GM19395 (cell line): ENCODE measurements around the gene FBXO4.
"Not testable (repeated sequence)": the region's sequence is repeated elsewhere in the genome, so short reads cannot be mapped to it uniquely, and the experiment has no call there.

Experiments
- ATAC-seq: cut with Tn5 transposase; IDR thresholded peaks from one replicate; pipeline ENCODE4 v1.9.1; 2021; ENCODE audit warnings: mild to moderate bottlenecking, moderate library complexity; ENCODE audit not compliant: unreplicated experiment

The FBXO4 gene

DNA sequence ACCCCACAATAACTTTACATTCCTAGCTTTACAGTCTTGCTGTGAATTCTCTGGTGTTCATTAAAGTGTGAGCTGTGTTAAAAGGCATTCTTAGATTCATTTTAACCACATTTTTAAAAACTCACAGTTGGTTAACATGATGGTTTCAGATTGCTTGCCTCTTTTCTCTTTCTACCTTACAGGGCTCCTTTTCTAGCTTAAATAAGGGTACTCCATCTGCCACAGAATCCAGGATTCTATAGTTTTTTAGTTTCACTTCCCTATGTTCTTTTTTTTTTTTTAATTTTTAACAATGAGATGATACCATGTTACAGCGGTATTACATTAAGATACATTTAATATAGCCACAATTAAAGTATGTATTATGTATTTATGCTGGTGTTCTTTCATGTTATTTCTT, 3.9 kb upstream of the FBXO4 start:
- no peak for ATAC-seq

- ATAC-seq = no peak
Observed at GRCh38 chr5:41921874-41922273, 3.2 kb upstream of the FBXO4 start.

- ATAC-seq = no peak
Observed at GRCh38 chr5:41924526-41924871, 582 bp upstream of the FBXO4 start.

- peak; percentile 25 for ATAC-seq
Observed at GRCh38 chr5:41925555-41925951, 472 bp downstream of the FBXO4 start.

DNA sequence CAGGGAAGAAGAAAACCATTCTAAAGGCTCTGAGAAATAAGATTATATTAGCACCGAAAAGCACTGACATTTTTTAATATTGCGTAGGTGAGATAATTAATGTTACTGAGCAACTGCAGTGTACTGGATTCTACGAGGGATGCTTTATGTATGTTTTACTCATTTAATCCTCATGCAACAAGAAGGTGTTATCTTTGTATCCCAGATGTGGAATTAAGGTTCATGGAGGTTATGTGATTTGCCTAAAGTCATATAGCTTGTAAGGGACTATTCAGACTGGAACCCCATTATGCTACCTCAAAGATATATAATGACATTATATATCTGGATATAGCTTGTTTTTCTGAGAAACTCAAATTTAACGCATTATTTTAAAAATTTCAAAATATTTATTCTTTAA, 2.5 kb downstream of the FBXO4 start:
- ATAC-seq = no peak

- ATAC-seq = no peak
Observed at GRCh38 chr5:41929035-41929434, 4.0 kb downstream of the FBXO4 start.

- ATAC-seq = no peak
Observed at GRCh38 chr5:41932770-41933169, 7.7 kb downstream of the FBXO4 start.

DNA sequence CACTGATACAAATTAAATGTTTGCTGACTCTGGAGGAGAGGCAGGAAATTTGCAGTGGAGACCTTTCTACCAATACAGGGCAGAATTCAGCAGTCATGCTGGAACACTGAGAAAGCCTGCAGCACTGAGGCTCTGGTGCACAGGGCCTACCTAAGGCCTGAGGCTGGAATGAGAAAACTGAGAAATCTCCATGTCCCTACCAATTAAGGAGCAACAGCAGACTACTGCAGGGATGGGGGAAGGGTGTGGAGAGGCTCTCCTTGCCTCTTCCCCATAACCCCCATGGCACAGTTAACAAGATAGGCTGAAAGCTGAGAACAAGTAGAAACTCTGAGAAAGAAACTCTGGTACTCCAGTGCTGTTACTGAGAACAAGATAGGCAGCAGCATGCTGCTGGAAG, 10.5 kb downstream of the FBXO4 start:
- no peak for ATAC-seq

- no peak for ATAC-seq
Observed at GRCh38 chr5:41940641-41941040, 15.6 kb downstream of the FBXO4 start.

- ATAC-seq = not testable (repeated sequence)
Observed at GRCh38 chr5:41945332-41945955, 20.4 kb downstream of the FBXO4 start.

DNA sequence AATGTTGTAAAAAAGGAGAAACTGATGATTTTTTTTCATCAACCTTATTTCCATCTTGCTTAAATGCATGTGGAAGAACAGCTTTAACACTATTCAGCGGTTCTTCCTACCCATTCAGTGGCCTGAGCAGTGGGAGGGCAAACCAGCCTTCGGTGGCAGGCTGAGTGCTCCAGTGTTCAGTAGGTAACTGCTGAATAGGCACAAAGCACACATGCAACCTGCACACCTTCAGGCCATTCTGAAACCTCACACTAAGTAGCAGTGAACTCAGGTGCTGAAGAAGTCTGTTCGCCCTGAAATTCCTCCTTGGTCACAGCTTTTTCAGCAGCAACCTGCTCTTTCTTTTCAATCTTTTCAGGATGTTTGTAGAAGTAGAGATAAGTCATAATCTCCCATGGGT, 26.1 kb downstream of the FBXO4 start:
- ATAC-seq = no peak

- ATAC-seq = no peak
Observed at GRCh38 chr5:41954286-41954685, 29.2 kb downstream of the FBXO4 start.

DNA sequence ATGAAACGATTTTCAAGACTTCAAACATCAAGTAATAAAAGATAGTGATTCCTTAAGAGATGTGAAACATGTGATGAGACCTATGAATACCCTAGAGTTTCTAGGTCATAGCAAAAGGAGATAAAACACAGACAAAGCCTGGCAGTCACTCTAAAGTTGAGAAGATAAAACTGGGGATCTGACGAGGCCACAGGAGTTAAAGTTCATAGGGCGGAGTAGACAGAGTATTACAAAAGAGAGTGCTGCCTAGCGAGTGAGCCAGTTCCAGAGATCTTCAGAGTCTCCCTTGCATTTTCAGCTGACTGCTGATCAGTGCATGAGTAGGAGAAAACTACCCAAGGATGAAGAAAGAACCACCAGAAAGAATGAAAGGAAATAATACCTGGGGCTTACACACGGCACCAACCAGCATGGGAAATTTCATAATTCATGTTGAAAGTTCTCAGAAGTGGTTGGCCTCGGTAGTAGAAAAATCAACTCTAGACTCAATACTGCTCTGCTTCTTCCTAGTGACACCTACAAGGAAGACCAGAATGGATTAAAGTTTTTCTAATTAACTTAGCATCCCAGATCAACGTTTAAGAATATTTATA, 30.4 kb downstream of the FBXO4 start:
- peak; percentile 62 for ATAC-seq

DNA sequence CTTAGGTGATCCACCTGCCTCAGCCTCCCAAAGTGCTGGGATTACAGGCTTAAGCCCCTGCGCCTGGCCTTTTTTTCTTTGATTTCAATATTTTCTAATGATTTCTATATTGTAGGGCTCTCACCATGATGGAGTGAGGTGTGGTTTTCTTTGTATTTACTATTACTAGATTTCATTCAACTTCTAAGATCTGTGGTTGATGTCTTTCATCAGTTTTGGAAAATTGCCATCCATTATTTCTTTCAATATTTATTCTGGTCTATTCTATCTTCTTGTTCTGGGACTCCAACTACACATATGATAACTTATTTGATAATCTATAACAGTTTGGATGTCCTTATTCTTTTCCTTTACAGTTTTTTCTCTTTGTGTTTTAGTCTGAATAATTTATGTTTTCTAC, 31.9 kb downstream of the FBXO4 start:
- no peak for ATAC-seq

GRCh38 chr5:41960481-41960880, 35.4 kb downstream of the FBXO4 start:
- ATAC-seq = no peak

DNA sequence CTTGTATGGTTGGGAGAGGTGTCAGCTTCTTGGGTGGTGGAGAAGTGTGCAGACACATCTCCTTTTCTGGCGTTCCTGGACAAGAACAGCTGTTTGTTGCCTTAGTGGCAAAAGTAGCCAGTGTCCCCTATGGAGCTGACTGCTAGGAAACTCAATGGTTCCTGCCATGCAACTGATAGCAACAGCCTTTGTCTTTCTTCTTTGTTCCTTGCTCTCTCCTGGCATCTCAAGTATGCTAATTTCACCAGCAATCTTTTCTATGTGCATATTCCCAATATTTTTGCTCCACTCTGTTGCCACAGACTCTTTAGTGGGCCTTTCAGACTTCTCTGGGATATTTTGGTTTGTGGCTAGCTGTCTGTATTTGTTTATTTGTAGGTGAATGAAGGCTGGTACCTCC, 36.7 kb downstream of the FBXO4 start:
- no peak for ATAC-seq

- no peak for ATAC-seq
Observed at GRCh38 chr5:41962491-41962890, 37.4 kb downstream of the FBXO4 start.

DNA sequence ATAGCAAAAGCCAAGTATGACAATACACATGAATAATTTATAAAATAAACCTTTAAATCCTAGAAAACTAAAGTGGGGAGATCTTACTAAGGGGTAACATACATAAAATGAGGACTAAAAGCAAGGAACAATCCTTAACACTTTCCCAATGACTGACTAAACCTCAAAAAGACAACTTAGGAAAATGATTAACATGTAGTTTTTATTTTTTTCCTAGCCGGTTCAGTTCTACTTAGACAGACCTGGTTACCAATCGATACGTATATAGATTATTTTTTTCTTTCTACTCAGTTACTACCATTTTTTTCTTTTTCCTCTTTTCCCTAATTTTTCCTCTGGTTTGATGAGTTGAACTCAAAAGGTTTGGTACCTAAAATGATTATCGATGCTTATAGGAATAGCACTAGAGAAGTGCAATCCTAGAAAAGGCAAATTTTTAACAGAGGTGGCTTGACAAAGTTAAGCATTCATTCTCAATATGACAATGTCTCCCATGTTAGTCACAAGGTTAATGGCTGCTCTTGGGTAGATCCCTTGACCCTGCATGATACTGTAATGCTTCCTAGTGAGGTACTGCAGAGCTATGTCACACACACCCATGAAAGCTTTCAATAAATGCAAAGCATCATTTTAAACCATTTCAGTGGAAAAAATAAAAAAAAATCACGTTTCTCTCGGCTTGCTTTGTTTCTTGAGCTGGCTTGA, 41.5 kb downstream of the FBXO4 start:
- ATAC-seq = no peak

- no peak for ATAC-seq
Observed at GRCh38 chr5:41967401-41967800, 42.3 kb downstream of the FBXO4 start.

GRCh38 chr5:41968153-41968723, 43.2 kb downstream of the FBXO4 start:
- no peak for ATAC-seq

- ATAC-seq = no peak
Observed at GRCh38 chr5:41973087-41973486, 48.0 kb downstream of the FBXO4 start.

GRCh38 chr5:41973887-41974286, 48.8 kb downstream of the FBXO4 start:
- ATAC-seq = no peak
